Measurements from ENCODE around the gene ADAMTS15.

Gene ADAMTS15

DNA sequence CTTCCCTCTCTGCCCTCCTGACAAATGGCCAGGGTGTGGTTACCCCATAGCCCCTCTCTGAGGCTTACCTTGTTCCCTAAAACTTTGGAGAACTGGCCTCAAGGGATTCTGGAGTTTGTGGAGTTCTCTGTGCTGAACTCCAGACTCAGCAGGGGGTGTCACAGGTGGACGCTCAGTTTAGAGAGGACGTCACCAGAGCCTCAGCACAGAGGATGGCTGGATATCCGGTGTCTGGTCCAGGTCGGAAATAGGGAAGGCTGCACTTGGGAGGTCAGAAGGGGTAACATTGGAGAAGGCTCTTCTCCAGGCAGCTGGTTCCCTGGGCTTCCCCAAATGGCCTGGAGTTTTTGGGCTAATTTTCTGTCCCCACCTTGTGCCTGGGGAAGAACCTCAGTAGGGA is 64.2 kb downstream of the ADAMTS15 start:
- DNase-seq (ENCODE audit: low read depth): no peak
- H3K4me3 ChIP-seq (ENCODE audit: low read length): no peak overlapping the region
- TF ChIP-seq, protein P1, sequence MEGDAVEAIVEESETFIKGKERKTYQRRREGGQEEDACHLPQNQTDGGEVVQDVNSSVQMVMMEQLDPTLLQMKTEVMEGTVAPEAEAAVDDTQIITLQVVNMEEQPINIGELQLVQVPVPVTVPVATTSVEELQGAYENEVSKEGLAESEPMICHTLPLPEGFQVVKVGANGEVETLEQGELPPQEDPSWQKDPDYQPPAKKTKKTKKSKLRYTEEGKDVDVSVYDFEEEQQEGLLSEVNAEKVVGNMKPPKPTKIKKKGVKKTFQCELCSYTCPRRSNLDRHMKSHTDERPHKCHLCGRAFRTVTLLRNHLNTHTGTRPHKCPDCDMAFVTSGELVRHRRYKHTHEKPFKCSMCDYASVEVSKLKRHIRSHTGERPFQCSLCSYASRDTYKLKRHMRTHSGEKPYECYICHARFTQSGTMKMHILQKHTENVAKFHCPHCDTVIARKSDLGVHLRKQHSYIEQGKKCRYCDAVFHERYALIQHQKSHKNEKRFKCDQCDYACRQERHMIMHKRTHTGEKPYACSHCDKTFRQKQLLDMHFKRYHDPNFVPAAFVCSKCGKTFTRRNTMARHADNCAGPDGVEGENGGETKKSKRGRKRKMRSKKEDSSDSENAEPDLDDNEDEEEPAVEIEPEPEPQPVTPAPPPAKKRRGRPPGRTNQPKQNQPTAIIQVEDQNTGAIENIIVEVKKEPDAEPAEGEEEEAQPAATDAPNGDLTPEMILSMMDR (IDR thresholded peaks at IDR 0.05; ENCODE audit: insufficient read depth, low read depth, low read length, missing control alignments): no peak

DNA sequence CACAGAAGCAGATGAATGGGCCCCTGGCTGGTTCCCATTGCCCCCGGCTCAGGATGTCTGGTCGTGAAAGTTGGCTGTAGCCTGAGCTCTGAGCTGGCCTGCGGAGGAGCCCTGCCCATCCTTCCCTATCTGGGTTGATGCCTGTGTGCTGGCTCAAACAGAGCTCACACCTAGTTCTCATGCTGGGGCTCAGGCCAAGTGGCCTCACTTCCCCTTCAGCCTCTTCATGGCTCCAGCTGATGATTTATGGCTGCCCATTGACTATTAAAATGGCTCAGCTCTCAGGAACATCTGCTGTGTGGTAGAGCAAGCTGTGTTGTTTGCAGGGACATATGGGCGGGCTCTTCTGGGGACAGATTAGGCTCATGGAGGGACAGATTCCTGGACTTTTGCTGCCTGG is 64.7 kb downstream of the ADAMTS15 start:
- no peak for DNase-seq (ENCODE audit: low read depth)
- no peak overlapping the region for H3K4me3 ChIP-seq (ENCODE audit: low read length)
- TF ChIP-seq, protein P1 (IDR thresholded peaks at IDR 0.05; ENCODE audit: insufficient read depth, low read depth, low read length, missing control alignments): no peak

DNA sequence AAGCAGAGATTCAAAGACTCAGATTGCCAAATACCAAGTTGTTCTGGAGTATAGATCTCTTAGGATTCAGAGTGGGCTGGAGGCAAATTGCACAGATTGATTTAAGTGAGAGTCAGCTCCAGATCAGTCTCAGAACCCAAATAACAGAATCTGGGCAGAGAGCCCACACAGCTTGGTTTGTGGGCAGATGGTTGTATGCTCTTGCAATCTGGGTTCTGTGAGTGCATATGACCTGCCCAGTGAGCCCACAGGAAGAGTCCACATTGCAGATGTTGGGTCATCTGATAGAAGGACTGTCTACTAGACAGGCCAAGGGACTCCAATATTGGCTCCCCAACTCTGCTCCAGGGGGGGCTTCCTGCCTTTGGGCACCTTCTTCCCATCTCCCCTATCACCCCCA is 65.9 kb downstream of the ADAMTS15 start:
- no peak for DNase-seq (ENCODE audit: low read depth)
- TF ChIP-seq, protein P1 (IDR thresholded peaks at IDR 0.05; ENCODE audit: insufficient read depth, low read depth, low read length, missing control alignments): no peak
- H3K4me3 ChIP-seq (ENCODE audit: low read length): no peak overlapping the region

DNA sequence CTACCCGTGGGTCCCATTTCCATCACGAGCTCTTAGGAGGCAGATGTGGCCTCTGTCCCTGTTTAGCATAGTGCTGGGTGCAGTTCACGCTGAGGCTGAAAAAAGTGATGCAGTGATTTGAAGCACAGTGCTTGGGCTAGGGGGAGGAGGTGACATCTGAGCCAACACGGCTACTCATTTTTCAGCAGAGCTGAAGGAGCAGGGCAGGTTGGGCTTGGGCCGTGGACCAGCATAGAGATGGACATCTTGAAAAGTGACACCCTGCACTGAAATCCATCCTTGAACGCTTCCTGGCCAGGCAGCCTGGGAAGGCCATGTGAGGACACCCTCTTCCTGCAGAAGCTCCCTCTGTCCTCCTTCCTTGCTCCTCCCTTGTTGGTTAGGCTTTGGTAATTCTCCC is 66.4 kb downstream of the ADAMTS15 start:
- TF ChIP-seq, protein P1 (IDR thresholded peaks at IDR 0.05; ENCODE audit: insufficient read depth, low read depth, low read length, missing control alignments): no peak
- DNase-seq (ENCODE audit: low read depth): no peak
- no peak overlapping the region for H3K4me3 ChIP-seq (ENCODE audit: low read length)

DNA sequence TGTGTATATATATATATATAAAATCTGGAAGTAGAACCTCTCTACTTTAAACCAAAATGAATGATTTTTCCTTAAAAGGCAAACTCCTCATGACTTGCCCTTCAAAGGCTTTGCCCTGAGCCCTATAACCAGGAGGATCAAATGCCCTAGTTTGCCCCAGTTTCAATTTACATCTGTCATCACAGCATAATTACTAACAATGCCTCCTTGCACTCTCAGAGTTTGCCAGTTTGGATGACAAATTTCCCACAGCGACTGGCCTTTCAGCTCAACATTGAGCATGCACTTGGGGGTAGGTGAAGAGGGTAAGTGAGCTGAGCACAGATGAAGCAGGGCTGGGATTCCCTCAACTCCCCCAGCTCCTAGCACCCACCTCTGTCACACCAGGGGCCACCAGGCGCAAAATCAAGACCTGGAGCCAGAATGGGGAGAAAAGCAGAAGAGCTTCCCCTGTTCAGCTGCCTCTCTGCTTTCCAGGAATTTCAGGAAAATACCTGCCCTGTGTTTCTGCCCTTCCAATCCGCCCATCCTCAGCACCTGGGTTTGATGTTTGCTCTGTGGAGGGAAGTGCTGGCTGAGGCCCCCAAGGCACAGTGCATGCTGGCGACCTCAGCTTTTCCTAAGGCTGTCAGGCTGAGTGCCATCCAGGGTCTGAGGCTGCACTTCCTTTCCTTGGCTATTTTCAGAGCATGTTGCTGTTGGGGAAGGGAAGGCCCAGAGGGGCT is 67.5 kb downstream of the ADAMTS15 start:
- no peak for DNase-seq (ENCODE audit: low read depth)
- no peak overlapping the region for H3K4me3 ChIP-seq (ENCODE audit: low read length)
- TF ChIP-seq, protein P1 (IDR thresholded peaks at IDR 0.05; ENCODE audit: insufficient read depth, low read depth, low read length, missing control alignments): no peak

DNA sequence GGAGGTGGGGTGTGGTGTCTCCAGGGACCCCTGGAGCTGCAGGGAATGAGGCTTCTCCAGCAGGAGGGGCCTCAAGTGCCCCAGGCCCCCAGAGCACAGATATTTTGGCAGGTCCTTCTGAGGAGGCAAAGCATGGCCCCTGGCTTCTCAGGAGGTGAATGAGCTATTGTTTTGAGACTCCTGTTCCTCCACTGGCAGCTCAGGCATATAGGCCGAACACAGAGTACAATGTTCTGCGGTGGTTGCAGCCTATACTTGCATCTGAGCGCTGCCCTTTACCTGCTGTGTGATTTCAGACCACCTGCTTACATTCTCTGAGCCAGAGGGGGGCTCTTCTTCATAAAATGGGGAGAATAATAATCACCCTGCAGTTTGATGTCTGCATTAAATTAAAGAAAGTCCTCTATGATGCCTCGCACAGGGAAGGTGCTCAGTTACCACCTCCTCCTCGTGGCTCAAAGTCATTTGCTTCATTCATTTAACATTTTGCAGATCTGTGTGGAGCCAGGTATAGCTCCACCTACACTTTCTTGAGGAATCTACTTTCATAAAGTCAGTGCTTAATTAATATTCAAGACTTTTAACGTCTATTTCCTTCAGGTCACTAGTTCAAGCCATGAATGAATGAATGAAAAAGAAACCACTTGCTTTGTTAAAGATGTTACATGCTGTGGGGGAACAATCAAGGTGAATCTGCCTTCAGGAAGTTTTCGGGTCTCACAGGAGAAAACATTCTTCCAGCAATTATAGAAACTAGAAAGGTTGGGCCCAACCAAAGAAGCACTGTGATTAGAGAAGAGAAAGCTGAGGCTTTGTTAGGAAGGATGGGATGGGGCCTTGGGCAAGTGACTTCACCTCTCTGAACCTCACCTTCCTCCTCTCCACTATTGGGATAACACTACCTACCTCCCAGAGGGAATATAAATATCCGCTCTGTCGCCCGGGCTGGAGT is 68.4 kb downstream of the ADAMTS15 start:
- H3K4me3 ChIP-seq (ENCODE audit: low read length): no peak overlapping the region
- no peak for DNase-seq (ENCODE audit: low read depth)
- TF ChIP-seq, protein P1 (IDR thresholded peaks at IDR 0.05; ENCODE audit: insufficient read depth, low read depth, low read length, missing control alignments): no peak
